Adrenal gland (tissue), 12 donors: ENCODE data around the gene MS4A4A. TPM values are rescaled to one million over a fixed set of nuclear protein-coding genes. Genes with fewer than 3 reads are reported as not detected.

Source experiments
- DNase-seq, 7 donors: peaks; one replicate each; pipeline ENCODE4 v3.0.0-alpha.2; 2019 to 2020
- H3K27ac ChIP-seq, 5 donors: fragments of 200-600 bp; sonication (generic) in 4 of 5; 1 replicate in 3 of 5; 2 replicates in 2 of 5; pipeline versions ENCODE4 v1.5.1 to v1.8.0; 2016 to 2020; ENCODE audit warnings: mild to moderate bottlenecking in 1 of 5
- H3K27me3 ChIP-seq: fragments of 200-600 bp; 2 replicates; pipeline ENCODE4 v1.8.0; 2021
- H3K36me3 ChIP-seq, 2 donors: fragments of 200-600 bp; replicated peaks in 1 of 2; 1 replicate in 1 of 2; 2 replicates in 1 of 2; pipeline versions ENCODE4 v1.5.1 to v1.8.0; 2018 to 2022
- H3K4me1 ChIP-seq, 2 donors: fragments of 200-600 bp; replicated peaks in 1 of 2; 1 replicate in 1 of 2; 2 replicates in 1 of 2; pipeline versions ENCODE4 v1.5.1 to v1.8.0; 2018 to 2021
- H3K4me3 ChIP-seq, 4 donors: fragments of 200-600 bp; sonication (generic) in 3 of 4; one replicate each; pipeline ENCODE4 v1.5.1; 2016 to 2018
- H3K9me3 ChIP-seq, 3 donors: fragments of 200-600 bp; sonication (generic) in 1 of 3; replicated peaks in 1 of 3; 1 replicate in 2 of 3; 2 replicates in 1 of 3; pipeline versions ENCODE4 v1.5.1 to v1.8.0; 2016 to 2021
- POLR2A ChIP-seq, 2 donors: fragments of 450-650 bp; IDR thresholded peaks; one replicate each; pipeline ENCODE4 v1.6.1; 2017; ENCODE audit warnings: antibody characterized with exemption in 2 of 2, mild to moderate bottlenecking in 2 of 2, moderate library complexity in 1 of 2
- WGBS, 4 donors: extraction: QIAGEN DNeasy Blood & Tissue Kit in 2 of 4; methylation state at CpG; one replicate each; pipeline versions ENCODE4 v1.1.5 to v1.1.7; 2013 to 2017; 5-methylcytosine and 5-hydroxymethylcytosine counted together
- intact Hi-C, 2 donors: fragments of 100-400 bp; cut with DNase I; formaldehyde crosslinking; loops; one replicate each; pipeline versions ENCODE4 v1.14.1 to v1.15.0; 2022 to 2023
- polyA plus RNA-seq, 3 donors: library from polyadenylated mRNA; stranded (reverse); fragments of 200-250 nt in 2 of 3; fragments of 350-450 nt in 1 of 3; fragmentation: Illumina TruSeq in 1 of 3; extraction: RNeasy Lipid Tissue Mini Kit (QIAGEN cat#74804) in 1 of 3; gene quantifications; one replicate each; pipeline ENCODE4 v1.2.3, GENCODE V29; 2013 to 2014
- total RNA-seq, 9 donors: library from RNA; depleted of rRNA in 4 of 9; stranded (reverse); fragments of >200 nt in 4 of 9; fragments of 120-200 nt in 1 of 9; fragmentation: NEBNext Ultra II Directional in 1 of 9; extraction: Animal tissue kit (Norgen Biotek cat#: 25700) in 1 of 9; gene quantifications; one replicate each; pipeline versions ENCODE4 v1.1.0 to v1.2.4, GENCODE V29; 2013 to 2023
- TF ChIP-seq, protein P1 (sequence below), 6 experiments: fragments of 450-650 bp in 4 of 6; fragments of 200-600 bp in 2 of 6; sonication (generic) in 1 of 6; IDR thresholded peaks; 1 replicate in 5 of 6; 2 replicates in 1 of 6; pipeline versions ENCODE4 v1.5.1 to v1.8.0; 2016 to 2021; ENCODE audit warnings: antibody characterized with exemption in 6 of 6, mild to moderate bottlenecking in 2 of 6, moderate library complexity in 1 of 6
- donor health status: healthy with polysubstance abuse.
- donor health status: Bipolar disorder and iron deficiency.
- donor health status: DM: yes; HTN: yes; CAD: no.
- donor health status: DM: no; HTN: no; CAD: no.
- donor health status: DM: no; HTN: no; CAD: no.
- donor health status: DM: yes; HTN: yes; CAD: no.

The MS4A4A gene
- total and polyA plus RNA-seq, 12 donors, result 4.0 to 120 (median 50.3) TPM

DNA sequence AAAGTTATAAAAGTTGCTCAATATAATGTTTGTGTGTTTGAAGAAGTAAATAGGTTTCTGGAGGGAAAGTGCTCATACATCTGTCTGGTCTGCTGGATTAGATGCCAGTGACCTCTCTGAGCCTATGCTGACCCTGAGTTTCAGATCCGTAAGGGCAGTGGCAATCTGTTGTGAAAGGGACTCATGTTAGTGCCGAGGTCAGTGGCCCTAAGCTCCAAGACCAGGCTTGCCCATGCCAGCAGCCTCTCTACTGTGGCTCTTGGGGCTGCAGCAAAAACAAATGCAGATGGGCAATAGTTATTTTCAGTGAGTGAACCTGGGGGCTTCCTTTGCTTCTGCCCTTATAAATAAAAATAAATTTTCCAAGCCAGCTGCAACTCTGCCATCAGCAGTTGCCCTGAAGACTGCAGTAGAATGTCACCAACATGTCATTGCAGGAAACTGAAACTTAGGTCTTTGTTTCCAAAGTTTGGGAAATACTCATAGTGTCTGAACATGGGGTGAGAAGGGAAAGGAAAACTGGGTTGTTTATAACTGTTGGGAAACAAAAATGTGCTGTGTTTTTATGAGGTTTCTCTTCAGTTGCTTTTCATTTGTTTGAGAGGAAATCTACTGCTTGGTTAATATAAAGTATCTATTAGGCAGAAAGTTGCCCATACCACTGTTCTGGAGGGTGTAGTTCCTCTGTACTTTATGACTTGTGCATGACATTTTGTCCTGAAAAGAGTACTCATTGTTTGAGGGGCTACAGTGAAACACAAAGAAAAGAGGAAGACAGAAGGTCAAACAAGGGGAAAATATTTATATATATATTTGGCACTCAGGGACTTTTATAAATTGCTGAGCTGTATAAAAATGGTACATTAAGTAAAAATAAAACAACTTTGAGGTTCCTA, 28.0 kb upstream of the MS4A4A start:
- Histone ChIP-seq H3K27me3 (peaks cover 4% of the 10 kb centered on the region), H3K9me3 (no peaks in the 10 kb centered on the region), H3K36me3 (no peaks in the 10 kb centered on the region), H3K4me3 (no peak overlapping the region), H3K27ac (peak overlapping the region in 1 of 5 donors; percentile 51), H3K4me1 (peaks cover 0 to 7% of the 10 kb centered on the region in 2 donors)
- intact Hi-C loops, result loop anchor here in 1 of 2 donors (10.0 kb wide), 1 partner anchor 438 kb away; the partner anchor contains the start of gene MRPL16
- WGBS, 4 donors, result 21 to 32% (median 29%) methylated on average over 2 of the region's 2 CpGs
- DNase-seq, result peak in 2 of 7 donors; percentile 24 to 25
- TF ChIP-seq, protein P1, sequence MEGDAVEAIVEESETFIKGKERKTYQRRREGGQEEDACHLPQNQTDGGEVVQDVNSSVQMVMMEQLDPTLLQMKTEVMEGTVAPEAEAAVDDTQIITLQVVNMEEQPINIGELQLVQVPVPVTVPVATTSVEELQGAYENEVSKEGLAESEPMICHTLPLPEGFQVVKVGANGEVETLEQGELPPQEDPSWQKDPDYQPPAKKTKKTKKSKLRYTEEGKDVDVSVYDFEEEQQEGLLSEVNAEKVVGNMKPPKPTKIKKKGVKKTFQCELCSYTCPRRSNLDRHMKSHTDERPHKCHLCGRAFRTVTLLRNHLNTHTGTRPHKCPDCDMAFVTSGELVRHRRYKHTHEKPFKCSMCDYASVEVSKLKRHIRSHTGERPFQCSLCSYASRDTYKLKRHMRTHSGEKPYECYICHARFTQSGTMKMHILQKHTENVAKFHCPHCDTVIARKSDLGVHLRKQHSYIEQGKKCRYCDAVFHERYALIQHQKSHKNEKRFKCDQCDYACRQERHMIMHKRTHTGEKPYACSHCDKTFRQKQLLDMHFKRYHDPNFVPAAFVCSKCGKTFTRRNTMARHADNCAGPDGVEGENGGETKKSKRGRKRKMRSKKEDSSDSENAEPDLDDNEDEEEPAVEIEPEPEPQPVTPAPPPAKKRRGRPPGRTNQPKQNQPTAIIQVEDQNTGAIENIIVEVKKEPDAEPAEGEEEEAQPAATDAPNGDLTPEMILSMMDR (IDR thresholded peaks at IDR 0.05), result no peak
- no peak for TF ChIP-seq POLR2A (IDR thresholded peaks at IDR 0.05)

DNA sequence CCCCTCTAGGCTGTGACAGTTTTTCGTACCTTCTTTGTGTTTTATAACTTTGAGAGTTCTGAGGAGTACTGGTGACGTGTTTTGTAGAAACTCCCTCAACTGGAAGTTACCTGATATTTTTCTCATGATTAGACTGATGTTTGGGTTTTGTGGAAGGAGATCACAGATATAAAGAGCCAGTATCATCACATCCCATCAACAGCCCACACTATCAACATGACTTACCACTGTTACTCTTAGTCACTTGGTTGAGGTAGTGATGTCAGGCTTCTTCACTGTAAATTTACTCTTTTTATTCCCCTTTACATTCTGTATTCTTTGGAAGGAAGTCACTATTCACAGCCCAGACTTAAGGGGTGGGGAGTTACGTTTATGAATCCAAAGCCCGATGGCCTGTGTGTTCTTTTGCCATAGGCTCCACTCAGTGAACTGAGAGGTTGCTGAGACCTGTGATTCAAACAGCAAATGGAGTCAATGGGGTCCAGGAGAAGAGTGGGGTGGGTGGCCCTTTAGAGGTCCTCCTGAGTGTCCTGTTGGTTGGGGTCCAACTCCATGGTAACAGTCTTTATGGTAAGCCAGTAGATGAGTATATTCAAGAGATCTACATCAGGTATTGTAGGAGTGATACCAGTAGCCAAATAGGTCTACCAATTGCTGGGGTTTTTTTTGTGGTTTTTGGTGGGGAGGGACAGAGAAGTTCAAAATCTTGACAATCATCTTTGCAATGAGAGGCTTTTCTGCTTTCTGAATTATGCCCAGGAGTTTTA, 22.3 kb upstream of the MS4A4A start:
- Histone ChIP-seq H3K27me3 (no peaks in the 10 kb centered on the region), H3K27ac (no peak overlapping the region), H3K4me1 (no peaks in the 10 kb centered on the region), H3K9me3 (no peaks in the 10 kb centered on the region), H3K4me3 (no peak overlapping the region), H3K36me3 (no peaks in the 10 kb centered on the region)
- WGBS, 4 donors, result 81 to 91% (median 85%) methylated on average over 4 of the region's 4 CpGs
- intact Hi-C loops, result loop anchor here in 1 of 2 donors (10.0 kb wide), 1 partner anchor 443 kb away; the partner anchor contains the start of gene MRPL16
- no peak for DNase-seq
- TF ChIP-seq, protein P1 (IDR thresholded peaks at IDR 0.05), result no peak
- no peak for TF ChIP-seq POLR2A (IDR thresholded peaks at IDR 0.05)

DNA sequence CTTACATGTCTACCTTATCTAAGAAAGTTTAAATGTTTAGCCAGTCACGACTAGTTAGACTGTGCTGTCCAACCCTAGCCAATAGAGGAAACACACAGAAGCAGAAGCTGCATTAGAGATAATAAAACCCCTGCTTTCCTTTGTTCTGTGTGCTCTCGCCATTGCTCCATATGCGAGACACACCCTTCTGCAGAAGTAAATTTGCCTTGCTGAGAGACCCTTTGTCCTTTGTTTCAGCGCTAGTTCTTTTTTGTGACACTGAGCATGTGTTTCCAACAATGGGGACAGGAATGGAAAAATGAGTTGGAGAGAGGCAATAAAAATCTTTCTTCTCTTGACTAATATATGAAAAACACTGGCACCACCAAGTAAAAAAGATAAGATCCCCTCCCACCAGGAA, 19.5 kb upstream of the MS4A4A start:
- no peaks in the 10 kb centered on the region for H3K9me3 ChIP-seq
- TF ChIP-seq, protein P1 (IDR thresholded peaks at IDR 0.05), result no peak
- TF ChIP-seq POLR2A (IDR thresholded peaks at IDR 0.05), result no peak
- H3K27ac ChIP-seq, result no peak overlapping the region
- no peak overlapping the region for H3K4me3 ChIP-seq
- WGBS, 4 donors, result 78 to 85% (median 82%) methylated on average over 4 of the region's 4 CpGs
- H3K4me1 ChIP-seq, result no peaks in the 10 kb centered on the region
- no peak for DNase-seq
- no peaks in the 10 kb centered on the region for H3K27me3 ChIP-seq
- intact Hi-C loops, result no loop called here
- H3K36me3 ChIP-seq, result no peaks in the 10 kb centered on the region

DNA sequence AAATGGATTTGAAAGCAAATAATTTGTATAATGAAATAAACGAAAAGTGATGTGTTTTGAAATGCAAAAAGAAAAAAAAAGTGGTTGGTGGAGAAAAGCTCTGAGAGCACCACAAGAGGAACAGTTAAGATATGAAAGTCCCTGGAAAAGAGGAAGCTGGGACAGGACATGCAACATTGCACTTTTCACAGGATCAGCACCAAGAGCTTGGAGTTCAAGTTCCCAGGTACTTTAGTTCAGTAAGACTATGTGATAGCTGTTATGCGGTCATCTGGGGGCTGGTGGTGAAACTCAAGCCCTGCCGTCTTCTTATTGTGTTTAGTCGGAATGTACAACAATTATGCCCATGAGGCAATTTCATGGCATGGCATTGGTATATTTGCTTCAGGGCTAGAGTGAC, 17.1 kb upstream of the MS4A4A start:
- DNase-seq, result peak in 5 of 7 donors; percentile 26 to 59 (median 37)
- H3K27ac ChIP-seq, result no peak overlapping the region
- no peaks in the 10 kb centered on the region for H3K27me3 ChIP-seq
- no peak overlapping the region for H3K4me3 ChIP-seq
- intact Hi-C loops, result no loop called here
- 63 to 82% (median 70%) methylated on average over 4 of the region's 4 CpGs for WGBS, 4 donors
- TF ChIP-seq POLR2A (IDR thresholded peaks at IDR 0.05), result no peak
- TF ChIP-seq, protein P1 (IDR thresholded peaks at IDR 0.05), result no peak
- H3K4me1 ChIP-seq, result no peaks in the 10 kb centered on the region
- H3K9me3 ChIP-seq, result no peaks in the 10 kb centered on the region
- no peaks in the 10 kb centered on the region for H3K36me3 ChIP-seq
